K562 (cell line): ENCODE data around the gene CRYBG1. TPM values are rescaled to one million over a fixed set of nuclear protein-coding genes. Genes with fewer than 3 reads are reported as not detected.

Experiments used
- ATAC-seq: fragments of 200-7000 bp; cut with Tn5 transposase; 3 replicates; pipeline ENCODE4 v1.9.1; 2020; ENCODE audit warnings: moderate library complexity
- BruUV-seq: library from RNA; stranded (reverse); fragments of 400-500 nt; replicated peaks from 2 replicates; lab custom pipeline; 2021; lab: Mats Ljungman, UMichigan
- CTCF ChIA-PET: fragments of 300-600 bp; formaldehyde crosslinking; extraction: SDS; loops from one replicate; lab custom pipeline; 2021; ENCODE audit warnings: low intra/inter-chr PET ratio; lab: Yijun Ruan, JAX
- POLR2A ChIA-PET: fragments of 300-600, 350-650 bp; sonication (Branson Sonifier 250); formaldehyde crosslinking; extraction: SDS; loops from one replicate; lab custom pipeline; 2021; ENCODE audit warnings: antibody characterized with exemption, inconsistent platforms; lab: Yijun Ruan, JAX
- DNase-seq, 4 experiments: peaks; one replicate each; pipeline versions ENCODE4 v3.0.0 to v3.0.0-alpha.2; 2011 to 2018; ENCODE audit warnings: low spot score in 3 of 4, mixed read lengths in 3 of 4; ENCODE audit errors: extremely low read depth in 1 of 4
- FAIRE-seq: peaks from 2 replicates; lab custom pipeline; 2011; peaks lifted over from hg19 to GRCh38; lab: Jason Lieb, UNC
- H2AFZ ChIP-seq: 2 replicates; pipeline ENCODE4 v1.6.0; 2011; ENCODE audit warnings: low read depth, low read length, control low read depth, inconsistent platforms
- H3K27ac ChIP-seq: fragments of 200-600 bp; 3 replicates; pipeline ENCODE4 v1.8.0; 2011; ENCODE audit warnings: low read depth, mild to moderate bottlenecking, control low read depth, inconsistent platforms, low read length, moderate library complexity, mixed read lengths; ENCODE audit errors: extremely low read depth
- H3K27me3 ChIP-seq, 2 experiments: fragments of 300-600 bp in 1 of 2; 2 replicates in 1 of 2; 3 replicates in 1 of 2; pipeline versions ENCODE4 v1.6.0 to v1.8.0; 2011; ENCODE audit warnings: inconsistent platforms in 2 of 2, low read length in 2 of 2, mild to moderate bottlenecking in 1 of 2, mixed read lengths in 1 of 2, moderate library complexity in 1 of 2; ENCODE audit not compliant: control insufficient read depth in 2 of 2, insufficient read depth in 2 of 2
- H3K36me3 ChIP-seq: fragments of 300-600 bp; 3 replicates; pipeline ENCODE4 v1.8.0; 2011; ENCODE audit warnings: mild to moderate bottlenecking, low read length, inconsistent platforms; ENCODE audit not compliant: control insufficient read depth, insufficient read depth
- H3K4me1 ChIP-seq, 2 experiments: fragments of 200-600 bp in 1 of 2; replicated peaks in 1 of 2; 2 replicates in 1 of 2; 3 replicates in 1 of 2; pipeline versions ENCODE4 v1.5.1 to v1.8.0; 2011; ENCODE audit warnings: inconsistent platforms in 2 of 2, low read length in 2 of 2, mild to moderate bottlenecking in 1 of 2, mixed read lengths in 1 of 2, moderate library complexity in 1 of 2; ENCODE audit not compliant: control insufficient read depth in 2 of 2, insufficient read depth in 2 of 2
- H3K4me2 ChIP-seq: 2 replicates; pipeline ENCODE4 v1.6.1; 2011; ENCODE audit warnings: low read length, control low read depth, inconsistent platforms, mixed read lengths; ENCODE audit not compliant: insufficient read depth
- H3K4me3 ChIP-seq: fragments of 200-600 bp; sonication (generic), shearing (Covaris generic); 2 replicates; pipeline ENCODE4 v1.5.1; 2016; ENCODE audit warnings: control low read depth, inconsistent platforms
- H3K79me2 ChIP-seq: fragments of 200-600 bp; 3 replicates; pipeline ENCODE4 v1.8.0; 2011; ENCODE audit warnings: low read length, inconsistent platforms; ENCODE audit not compliant: control insufficient read depth, insufficient read depth
- H3K9ac ChIP-seq, 2 experiments: 2 replicates each; pipeline versions ENCODE4 v1.6.0 to v1.6.1; 2011; ENCODE audit warnings: low read depth in 2 of 2, low read length in 2 of 2, control low read depth in 1 of 2, inconsistent platforms in 1 of 2, mild to moderate bottlenecking in 1 of 2, mixed read lengths in 1 of 2; ENCODE audit not compliant: insufficient read depth in 1 of 2
- H3K9me1 ChIP-seq: one replicate; pipeline ENCODE4 v1.6.0; 2011; ENCODE audit warnings: inconsistent platforms, mild to moderate bottlenecking, low read length, moderate library complexity; ENCODE audit not compliant: control insufficient read depth, insufficient read depth
- H3K9me3 ChIP-seq: replicated peaks from 2 replicates; pipeline ENCODE4 v1.5.1; 2011; ENCODE audit warnings: low read depth, low read length, inconsistent platforms; ENCODE audit not compliant: control insufficient read depth, insufficient read depth
- H4K20me1 ChIP-seq: replicated peaks from 2 replicates; pipeline ENCODE4 v1.6.1; 2011; ENCODE audit warnings: low read length, inconsistent platforms, mixed read lengths; ENCODE audit not compliant: control insufficient read depth, insufficient read depth
- AFF4 ChIP-seq: sonication (generic); formaldehyde crosslinking; IDR thresholded peaks from 2 replicates; pipeline ENCODE4 v1.8.0; 2023; ENCODE audit warnings: mild to moderate bottlenecking, missing genetic modification reagents
- BCOR ChIP-seq: fragments of 450-650 bp; IDR thresholded peaks from 2 replicates; pipeline ENCODE4 v1.6.1; 2016
- CSDE1 ChIP-seq, 2 experiments: fragments of 450-650 bp; IDR thresholded peaks; 2 replicates each; pipeline ENCODE4 v1.6.1; 2016; ENCODE audit warnings: mild to moderate bottlenecking in 1 of 2
- DDX20 ChIP-seq: fragments of 450-650 bp; IDR thresholded peaks from 2 replicates; pipeline ENCODE4 v1.6.1; 2016; ENCODE audit warnings: missing genetic modification characterization, low read depth, mild to moderate bottlenecking, missing compliant biosample characterization, moderate library complexity
- ELF4 ChIP-seq: fragments of 450-650 bp; formaldehyde crosslinking; IDR thresholded peaks from 2 replicates; pipeline ENCODE4 v1.4.0; 2022; ENCODE audit warnings: missing genetic modification characterization
- NFATC3 ChIP-seq: fragments of 450-650 bp; IDR thresholded peaks from 2 replicates; pipeline ENCODE4 v1.6.1; 2017; ENCODE audit warnings: mild to moderate bottlenecking
- NRF1 ChIP-seq, 2 experiments: fragments of 450-650 bp; IDR thresholded peaks in 1 of 2; conservative IDR thresholded peaks in 1 of 2; 2 replicates each; pipeline ENCODE4 v1.6.1; 2014; ENCODE audit warnings: mild to moderate bottlenecking in 2 of 2
- PHTF2 ChIP-seq: fragments of 250-450 bp; sonication (Bioruptor Pico); IDR thresholded peaks from 2 replicates; pipeline ENCODE4 v1.5.0; 2021; ENCODE audit warnings: mild to moderate bottlenecking
- RBM17 ChIP-seq: fragments of 200-400 bp; formaldehyde crosslinking; IDR thresholded peaks from 2 replicates; pipeline ENCODE4 v1.6.1; 2017; ENCODE audit warnings: low read depth, mild to moderate bottlenecking, low read length, borderline replicate concordance
- RBM25 ChIP-seq: fragments of 200-400 bp; formaldehyde crosslinking; IDR thresholded peaks from 2 replicates; pipeline ENCODE4 v1.6.1; 2018; ENCODE audit warnings: low read length, low read depth, moderate library complexity; ENCODE audit not compliant: severe bottlenecking
- SIN3B ChIP-seq: fragments of 450-650 bp; IDR thresholded peaks from 2 replicates; pipeline ENCODE4 v1.6.1; 2017; ENCODE audit warnings: low read depth, mild to moderate bottlenecking, moderate library complexity
- SMC3 ChIP-seq: conservative IDR thresholded peaks from 2 replicates; pipeline ENCODE4 v1.6.1; 2011; ENCODE audit warnings: low read depth, low read length, improper control_type of control experiment; ENCODE audit not compliant: insufficient read depth
- ZBTB1 ChIP-seq: sonication (generic); formaldehyde crosslinking; IDR thresholded peaks from 2 replicates; pipeline ENCODE4 v1.8.1; 2023; ENCODE audit warnings: missing genetic modification reagents, low read depth, mild to moderate bottlenecking, borderline replicate concordance
- ZFP36 ChIP-seq: fragments of 150-350 bp; IDR thresholded peaks from 2 replicates; pipeline ENCODE4 v1.6.1; 2018; ENCODE audit warnings: low read length, low read depth; ENCODE audit not compliant: partially characterized antibody
- ZNF589 ChIP-seq: fragments of 200-800 bp; sonication (Bioruptor generic); IDR thresholded peaks from 2 replicates; pipeline ENCODE4 v1.6.1; 2016; ENCODE audit warnings: low read depth, missing genetic modification characterization, missing compliant biosample characterization
- ZNF77 ChIP-seq: fragments of 250-450 bp; sonication (Bioruptor Pico); IDR thresholded peaks from 2 replicates; pipeline ENCODE4 v1.5.0; 2020
- WGBS: fragments of 100-300 bp; shearing (Covaris generic); methylation state at CpG from one replicate; pipeline ENCODE4 v1.1.6; 2016; ENCODE audit warnings: low coverage, mixed read lengths; ENCODE audit not compliant: insufficient coverage; ENCODE audit errors: missing lambda C conversion rate; 5-methylcytosine and 5-hydroxymethylcytosine counted together
- in situ Hi-C: fragments of 300-500 bp; cut with MboI; formaldehyde crosslinking; loops from 4 replicates; pipeline ENCODE4 v1.15.0; 2018; ENCODE audit warnings: inconsistent platforms, mixed read lengths
- intact Hi-C: fragments of 100-400 bp; cut with micrococcal nuclease; formaldehyde crosslinking; loops from 2 replicates; pipeline ENCODE4 v1.14.2; 2022
- polyA plus RNA-seq, 8 experiments: library from polyadenylated mRNA; depleted of rRNA in 4 of 8; stranded (reverse) in 5 of 8; unstranded in 3 of 8; fragments of >200 nt; fragmentation: Nextera tagmentation in 2 of 8; fragmentation: Illumina TruSeq in 1 of 8; extraction: Ambion mirVana in 2 of 8; extraction: Trizol in 1 of 8; gene quantifications; 2 replicates each; pipeline versions ENCODE4 v1.2.1 to v1.2.3, GENCODE V29; 2011 to 2014; ENCODE audit warnings: inconsistent platforms in 1 of 8, missing spikeins in 1 of 8
- total RNA-seq, 7 experiments: library from RNA; depleted of rRNA in 6 of 7; stranded (reverse); fragments of >200 nt in 6 of 7; fragmentation: Illumina TruSeq in 2 of 7; extraction: Trizol in 2 of 7; gene quantifications; 2 replicates each; pipeline versions ENCODE4 v1.2.1 to v1.2.3, GENCODE V29; 2011 to 2021; ENCODE audit warnings: low replicate concordance in 1 of 7

The CRYBG1 gene
- total and polyA plus RNA-seq, 9 of the 15 experiments (the other 6 are each of a cell fraction or from before 2014, with no cell fraction given): 0.07 to 0.47 (median 0.11) TPM

GRCh38 chr6:106476331-106477105 is 116.0 kb downstream of the CRYBG1 start:
- BruUV-seq: no TSS peak
- intact Hi-C loops (no loop called here), in situ Hi-C loops (no loop called here)
- CTCF ChIA-PET: no interaction called here
- Histone ChIP-seq H3K36me3 (no peaks in the 10 kb centered on the region), H3K9ac (no peak overlapping the region), H2AFZ (no peak overlapping the region), H3K9me3 (no peaks in the 10 kb centered on the region), H3K4me2 (no peak overlapping the region), H3K79me2 (no peaks in the 10 kb centered on the region), H3K27ac (no peak overlapping the region), H3K4me1 (no peaks in the 10 kb centered on the region), H3K27me3 (peaks cover 16 to 28% of the 10 kb centered on the region in 2 experiments), H4K20me1 (no peaks in the 10 kb centered on the region; the same call in 1 of the 2 replicates), H3K4me3 (no peak overlapping the region), H3K9me1 (no peaks in the 10 kb centered on the region)
- FAIRE-seq (no peak), ATAC-seq (no peak), DNase-seq (no peak)
- 5% methylated on average over 2 of the region's 2 CpGs for WGBS
- POLR2A ChIA-PET: no interaction called here
- TF ChIP-seq DDX20 (tag) (no peak), AFF4 (CRISPR knock-in tag) (no peak), ZBTB1 (CRISPR knock-in tag) (no peak), ELF4 (CRISPR knock-in tag) (no peak), ZFP36 (peak; percentile 45), PHTF2 (CRISPR knock-in tag) (no peak), SIN3B (no peak), ZNF77 (no peak), RBM25 (peak; percentile 81), CSDE1 (IDR thresholded peaks at IDR 0.05) (no peak), RBM17 (no peak), BCOR (peak; percentile 30; the same call in 1 of the 2 replicates), SMC3 (no peak), NFATC3 (no peak), ZNF589 (CRISPR knock-in tag) (no peak), NRF1 (conservative IDR thresholded peaks at IDR 0.05 in 1 of 2, IDR thresholded peaks at IDR 0.05 in 1 of 2) (no peak)
